H9 (cell line): ENCODE data around the gene CHCHD6. TPM values are rescaled to one million over a fixed set of nuclear protein-coding genes. Genes with fewer than 3 reads are reported as not detected.

Experiments used
- DNase-seq: peaks from one replicate; pipeline ENCODE4 v3.0.0-alpha.2; 2017
- H2AFZ ChIP-seq: one replicate; pipeline ENCODE4 v1.6.1; 2013; ENCODE audit warnings: mild to moderate bottlenecking, low read length, control low read depth, moderate library complexity
- H2AK5ac ChIP-seq: 2 replicates; pipeline ENCODE4 v1.6.1; 2013; ENCODE audit warnings: low read length, control low read depth, mixed read lengths; ENCODE audit not compliant: insufficient read length
- H2BK120ac ChIP-seq: one replicate; pipeline ENCODE4 v1.6.1; 2013; ENCODE audit warnings: low read depth, mild to moderate bottlenecking, low read length, control low read depth, inconsistent platforms; ENCODE audit not compliant: poor library complexity, severe bottlenecking
- H2BK12ac ChIP-seq: 2 replicates; pipeline ENCODE4 v1.6.1; 2013; ENCODE audit warnings: low read length, control low read depth, mixed read lengths, low read depth; ENCODE audit not compliant: insufficient read length
- H2BK15ac ChIP-seq: 2 replicates; pipeline ENCODE4 v1.6.1; 2013; ENCODE audit warnings: low read depth, low read length, control low read depth
- H2BK20ac ChIP-seq: one replicate; pipeline ENCODE4 v1.6.1; 2013; ENCODE audit warnings: low read depth, mild to moderate bottlenecking, low read length, control low read depth, inconsistent platforms; ENCODE audit not compliant: poor library complexity, severe bottlenecking
- H2BK5ac ChIP-seq: 2 replicates; pipeline ENCODE4 v1.6.1; 2013; ENCODE audit warnings: low read length, control low read depth, mixed read lengths; ENCODE audit not compliant: insufficient read length
- H3K14ac ChIP-seq: 2 replicates; pipeline ENCODE4 v1.6.1; 2013; ENCODE audit warnings: low read length, control low read depth; ENCODE audit not compliant: insufficient read depth
- H3K18ac ChIP-seq: 2 replicates; pipeline ENCODE4 v1.6.1; 2013; ENCODE audit warnings: low read depth, mild to moderate bottlenecking, mixed read lengths, low read length, control low read depth; ENCODE audit not compliant: insufficient read length
- H3K23ac ChIP-seq: 2 replicates; pipeline ENCODE4 v1.6.1; 2013; ENCODE audit warnings: low read length, control low read depth, mixed read lengths, low read depth; ENCODE audit not compliant: insufficient read length
- H3K23me2 ChIP-seq: 2 replicates; pipeline ENCODE4 v1.6.1; 2013; ENCODE audit warnings: low read depth, mild to moderate bottlenecking, mixed read lengths, low read length, control low read depth; ENCODE audit not compliant: insufficient read length, poor library complexity, severe bottlenecking
- H3K27ac ChIP-seq: 2 replicates; pipeline ENCODE4 v1.5.1; 2013; ENCODE audit warnings: low read length, control low read depth, mixed read lengths, low read depth; ENCODE audit not compliant: insufficient read length
- H3K27me3 ChIP-seq: 2 replicates; pipeline ENCODE4 v1.6.1; 2013; ENCODE audit warnings: low read length, control low read depth, inconsistent platforms; ENCODE audit not compliant: insufficient read depth
- H3K4ac ChIP-seq: 2 replicates; pipeline ENCODE4 v1.6.1; 2013; ENCODE audit warnings: low read depth, mild to moderate bottlenecking, control low read depth, inconsistent platforms, low read length, moderate library complexity
- H3K4me1 ChIP-seq: 2 replicates; pipeline ENCODE4 v1.6.1; 2013; ENCODE audit warnings: low read length, control low read depth, inconsistent platforms; ENCODE audit not compliant: insufficient read depth
- H3K4me2 ChIP-seq: 2 replicates; pipeline ENCODE4 v1.6.1; 2013; ENCODE audit warnings: low read length, control low read depth, mixed read lengths; ENCODE audit not compliant: insufficient read length, insufficient read depth
- H3K56ac ChIP-seq: 2 replicates; pipeline ENCODE4 v1.6.1; 2013; ENCODE audit warnings: low read depth, mild to moderate bottlenecking, mixed read lengths, low read length, control low read depth; ENCODE audit not compliant: insufficient read length
- H3K79me1 ChIP-seq: 2 replicates; pipeline ENCODE4 v1.6.1; 2013; ENCODE audit warnings: low read depth, mild to moderate bottlenecking, moderate library complexity, low read length, control low read depth, inconsistent platforms; ENCODE audit not compliant: insufficient read depth, poor library complexity, severe bottlenecking
- H3K79me2 ChIP-seq: 2 replicates; pipeline ENCODE4 v1.6.1; 2013; ENCODE audit warnings: low read length, control low read depth, inconsistent platforms; ENCODE audit not compliant: insufficient read depth
- H3K9ac ChIP-seq: 2 replicates; pipeline ENCODE4 v1.6.1; 2013; ENCODE audit warnings: low read length, control low read depth, mixed read lengths; ENCODE audit not compliant: insufficient read length; ENCODE audit errors: extremely low read depth
- H3K9me3 ChIP-seq: one replicate; pipeline ENCODE4 v1.6.1; 2013; ENCODE audit warnings: low read depth, low read length, inconsistent platforms; ENCODE audit not compliant: control insufficient read depth
- H3T11ph ChIP-seq: one replicate; pipeline ENCODE4 v1.6.1; 2013; ENCODE audit warnings: mild to moderate bottlenecking, low read length, control low read depth, inconsistent platforms
- H4K20me1 ChIP-seq: one replicate; pipeline ENCODE4 v1.6.1; 2013; ENCODE audit not compliant: control insufficient read depth, insufficient read length, insufficient read depth
- H4K5ac ChIP-seq: 2 replicates; pipeline ENCODE4 v1.6.1; 2013; ENCODE audit warnings: low read depth, mild to moderate bottlenecking, mixed read lengths, low read length, control low read depth; ENCODE audit not compliant: insufficient read length
- H4K8ac ChIP-seq: replicated peaks from 2 replicates; pipeline ENCODE4 v1.6.1; 2013; ENCODE audit warnings: low read length, control low read depth, mixed read lengths, low read depth; ENCODE audit not compliant: insufficient read length
- H4K91ac ChIP-seq: 2 replicates; pipeline ENCODE4 v1.6.1; 2013; ENCODE audit warnings: low read depth, mild to moderate bottlenecking, moderate library complexity, mixed read lengths, low read length, control low read depth; ENCODE audit not compliant: insufficient read length
- H3K27ac Mint-ChIP-seq, 3 experiments: 2 replicates in 2 of 3; 3 replicates in 1 of 3; pipeline ENCODE4 v1.8.0; 2020 to 2021; ENCODE audit warnings: mixed read lengths in 3 of 3, mild to moderate bottlenecking in 1 of 3, moderate library complexity in 1 of 3
- H3K27me3 Mint-ChIP-seq: 2 replicates; pipeline ENCODE4 v1.8.0; 2021; ENCODE audit warnings: low read depth, mild to moderate bottlenecking, moderate library complexity, mixed read lengths
- H3K36me3 Mint-ChIP-seq, 3 experiments: 2 replicates in 2 of 3; 3 replicates in 1 of 3; pipeline ENCODE4 v1.8.0; 2020 to 2021; ENCODE audit warnings: low read depth in 3 of 3, mixed read lengths in 3 of 3; ENCODE audit not compliant: insufficient read depth in 1 of 3
- H3K4me1 Mint-ChIP-seq, 2 experiments: 2 replicates each; pipeline ENCODE4 v1.8.0; 2020; ENCODE audit warnings: mixed read lengths in 2 of 2
- H3K4me3 Mint-ChIP-seq, 2 experiments: 2 replicates in 1 of 2; 3 replicates in 1 of 2; pipeline ENCODE4 v1.8.0; 2020 to 2021; ENCODE audit warnings: mild to moderate bottlenecking in 2 of 2, mixed read lengths in 2 of 2, moderate library complexity in 1 of 2
- H3K9me3 Mint-ChIP-seq, 2 experiments: 2 replicates in 1 of 2; 3 replicates in 1 of 2; pipeline ENCODE4 v1.8.0; 2020; ENCODE audit warnings: mild to moderate bottlenecking in 2 of 2, mixed read lengths in 2 of 2, moderate library complexity in 1 of 2
- WGBS: extraction: QIAGEN DNeasy Blood & Tissue Kit; methylation state at CpG from one replicate; pipeline ENCODE4 v1.1.7; 2013; ENCODE audit warnings: missing lambda C conversion rate, low lambda C conversion rate, mixed read lengths; ENCODE audit not compliant: insufficient read length; ENCODE audit errors: extremely low coverage; 5-methylcytosine and 5-hydroxymethylcytosine counted together
- total RNA-seq: library from RNA; stranded (reverse); gene quantifications from 2 replicates; pipeline ENCODE4 v1.2.1, GENCODE V29; 2021
- TF ChIP-seq, protein P1 (sequence below): fragments of 200-600 bp; sonication (generic); conservative IDR thresholded peaks from 3 replicates; pipeline ENCODE4 v1.8.0; 2021; ENCODE audit warnings: antibody characterized with exemption, mild to moderate bottlenecking

Gene CHCHD6
- total RNA-seq, 1 experiment from 2014 or later, result 34.2 TPM

DNA sequence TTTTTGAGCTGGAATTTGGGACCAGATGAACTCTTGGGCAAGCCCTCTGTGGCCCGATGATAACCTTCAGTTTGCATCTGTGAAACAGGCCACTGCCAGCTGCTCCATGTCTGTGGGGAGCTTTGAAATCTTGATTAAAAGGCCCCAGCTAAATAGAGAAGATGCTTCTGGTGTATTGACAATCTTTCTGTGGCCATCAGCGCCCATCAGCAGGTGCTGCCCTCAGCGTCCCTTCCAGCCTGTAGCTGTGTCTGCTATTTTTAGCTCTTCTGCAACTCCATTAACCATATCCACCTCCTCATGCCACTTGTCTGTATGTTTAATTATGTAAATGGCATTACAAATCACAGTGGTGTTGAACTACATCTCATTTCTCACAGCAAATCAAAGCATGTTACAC lies 54.0 kb downstream of the CHCHD6 start:
- H2BK5ac ChIP-seq, result no peak overlapping the region
- Mint-ChIP-seq H3K4me1 (peaks cover 4 to 5% of the 10 kb centered on the region in 2 experiments), H3K27me3 (no peaks in the 10 kb centered on the region; the same call in 1 of the 2 replicates), H3K36me3 (no peaks in the 10 kb centered on the region; a peak in 1 of 7 replicates), H3K9me3 (no peaks in the 10 kb centered on the region), H3K4me3 (no peak overlapping the region), H3K27ac (no peak overlapping the region)
- no peak overlapping the region for H4K5ac ChIP-seq
- H2BK20ac ChIP-seq, result no peak overlapping the region
- no peaks in the 10 kb centered on the region for H4K20me1 ChIP-seq
- H3K79me1 ChIP-seq, result no peaks in the 10 kb centered on the region
- no peaks in the 10 kb centered on the region for H3K27me3 ChIP-seq
- H3K27ac ChIP-seq, result no peak overlapping the region
- H3K4me1 ChIP-seq, result no peaks in the 10 kb centered on the region
- no peak overlapping the region for H3K9ac ChIP-seq
- no peak overlapping the region for H3T11ph ChIP-seq
- no peak overlapping the region for H4K91ac ChIP-seq
- H2AK5ac ChIP-seq, result no peak overlapping the region
- no peak overlapping the region for H2AFZ ChIP-seq
- H2BK15ac ChIP-seq, result no peak overlapping the region
- no peak overlapping the region for H2BK120ac ChIP-seq
- peaks cover 1% of the 10 kb centered on the region; the same call in 1 of the 2 replicates for H3K79me2 ChIP-seq
- H3K14ac ChIP-seq, result no peak overlapping the region
- H3K4me2 ChIP-seq, result no peak overlapping the region
- WGBS, result no CpG with 5 or more reads among the region's 3 CpGs
- H3K9me3 ChIP-seq, result no peaks in the 10 kb centered on the region
- no peak overlapping the region for H3K56ac ChIP-seq
- no peak overlapping the region for H2BK12ac ChIP-seq
- H3K18ac ChIP-seq, result no peak overlapping the region
- TF ChIP-seq, protein P1, sequence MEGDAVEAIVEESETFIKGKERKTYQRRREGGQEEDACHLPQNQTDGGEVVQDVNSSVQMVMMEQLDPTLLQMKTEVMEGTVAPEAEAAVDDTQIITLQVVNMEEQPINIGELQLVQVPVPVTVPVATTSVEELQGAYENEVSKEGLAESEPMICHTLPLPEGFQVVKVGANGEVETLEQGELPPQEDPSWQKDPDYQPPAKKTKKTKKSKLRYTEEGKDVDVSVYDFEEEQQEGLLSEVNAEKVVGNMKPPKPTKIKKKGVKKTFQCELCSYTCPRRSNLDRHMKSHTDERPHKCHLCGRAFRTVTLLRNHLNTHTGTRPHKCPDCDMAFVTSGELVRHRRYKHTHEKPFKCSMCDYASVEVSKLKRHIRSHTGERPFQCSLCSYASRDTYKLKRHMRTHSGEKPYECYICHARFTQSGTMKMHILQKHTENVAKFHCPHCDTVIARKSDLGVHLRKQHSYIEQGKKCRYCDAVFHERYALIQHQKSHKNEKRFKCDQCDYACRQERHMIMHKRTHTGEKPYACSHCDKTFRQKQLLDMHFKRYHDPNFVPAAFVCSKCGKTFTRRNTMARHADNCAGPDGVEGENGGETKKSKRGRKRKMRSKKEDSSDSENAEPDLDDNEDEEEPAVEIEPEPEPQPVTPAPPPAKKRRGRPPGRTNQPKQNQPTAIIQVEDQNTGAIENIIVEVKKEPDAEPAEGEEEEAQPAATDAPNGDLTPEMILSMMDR, result no peak
- DNase-seq, result no peak
- no peak overlapping the region for H3K4ac ChIP-seq
- no peak overlapping the region for H4K8ac ChIP-seq
- H3K23me2 ChIP-seq, result no peaks in the 10 kb centered on the region
- H3K23ac ChIP-seq, result no peak overlapping the region
